Measurements from ENCODE around the gene GNAL. TPM values are rescaled to one million over a fixed set of nuclear protein-coding genes. Genes with fewer than 3 reads are reported as not detected.

Gene GNAL
- total and polyA plus RNA-seq, 4 donors: 0.15 to 0.92 (median 0.72) TPM

DNA sequence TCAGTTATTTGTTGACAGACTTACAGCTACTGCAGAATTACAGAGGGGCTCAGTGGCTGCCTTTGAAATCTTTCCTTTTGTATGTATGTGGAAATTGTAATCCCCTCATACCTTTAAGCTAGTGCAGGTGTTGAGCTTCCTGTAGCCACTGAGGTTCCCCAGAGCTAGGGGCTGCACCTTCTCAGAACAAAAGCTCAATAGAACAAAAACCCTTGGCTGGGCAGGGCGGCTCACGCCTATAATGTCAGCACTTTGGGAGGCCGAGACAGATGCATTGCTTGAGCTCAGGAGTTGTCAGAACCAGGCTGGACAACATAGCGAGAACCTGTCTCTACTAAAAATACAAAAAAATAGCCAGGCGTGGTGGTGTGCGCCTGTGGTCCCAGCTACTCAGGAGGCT lies 120.8 kb downstream of the GNAL start:
- Histone ChIP-seq H3K27ac (ENCODE audit: low read depth in 1 of 2, low read length in 2 of 2) (no peak overlapping the region), H3K9ac (ENCODE audit: low read depth in 1 of 2, low read length in 2 of 2) (no peak overlapping the region), H3K4me1 (ENCODE audit: control insufficient read depth in 4 of 4, insufficient read depth in 4 of 4, low read length in 3 of 4) (no peaks in the 10 kb centered on the region), H3K4me3 (ENCODE audit: low read depth in 1 of 3, low read length in 3 of 3) (no peak overlapping the region), H3K36me3 (ENCODE audit: control insufficient read depth in 4 of 4, insufficient read depth in 3 of 4, low read depth in 1 of 4, low read length in 3 of 4) (no peaks in the 10 kb centered on the region), H3K27me3 (ENCODE audit: control insufficient read depth in 4 of 4, insufficient read depth in 4 of 4, low read length in 3 of 4) (no peaks in the 10 kb centered on the region), H3K9me3 (ENCODE audit: control insufficient read depth in 4 of 4, low read length in 3 of 4) (no peaks in the 10 kb centered on the region)
- DNase-seq (ENCODE audit: low spot score): no peak
- TF ChIP-seq RXRA (IDR thresholded peaks at IDR 0.05) (no peak), JUND (IDR thresholded peaks at IDR 0.05) (no peak), ZBTB33 (IDR thresholded peaks at IDR 0.05) (no peak), SP1 (IDR thresholded peaks at IDR 0.05) (no peak), RAD21 (IDR thresholded peaks at IDR 0.05) (no peak), HNF4A (conservative IDR thresholded peaks at IDR 0.05) (no peak), HNF4G (IDR thresholded peaks at IDR 0.05) (no peak), EGR1 (IDR thresholded peaks at IDR 0.05; ENCODE audit: low read depth in 2 of 2) (no peak), FOXA1 (IDR thresholded peaks at IDR 0.05) (no peak), NR2F2 (IDR thresholded peaks at IDR 0.05) (no peak), GABPA (IDR thresholded peaks at IDR 0.05 in 1 of 2, conservative IDR thresholded peaks at IDR 0.05 in 1 of 2) (no peak), YY1 (IDR thresholded peaks at IDR 0.05) (no peak), FOXA2 (IDR thresholded peaks at IDR 0.05) (no peak), TAF1 (conservative IDR thresholded peaks at IDR 0.05) (no peak)
- TF ChIP-seq, protein P1, sequence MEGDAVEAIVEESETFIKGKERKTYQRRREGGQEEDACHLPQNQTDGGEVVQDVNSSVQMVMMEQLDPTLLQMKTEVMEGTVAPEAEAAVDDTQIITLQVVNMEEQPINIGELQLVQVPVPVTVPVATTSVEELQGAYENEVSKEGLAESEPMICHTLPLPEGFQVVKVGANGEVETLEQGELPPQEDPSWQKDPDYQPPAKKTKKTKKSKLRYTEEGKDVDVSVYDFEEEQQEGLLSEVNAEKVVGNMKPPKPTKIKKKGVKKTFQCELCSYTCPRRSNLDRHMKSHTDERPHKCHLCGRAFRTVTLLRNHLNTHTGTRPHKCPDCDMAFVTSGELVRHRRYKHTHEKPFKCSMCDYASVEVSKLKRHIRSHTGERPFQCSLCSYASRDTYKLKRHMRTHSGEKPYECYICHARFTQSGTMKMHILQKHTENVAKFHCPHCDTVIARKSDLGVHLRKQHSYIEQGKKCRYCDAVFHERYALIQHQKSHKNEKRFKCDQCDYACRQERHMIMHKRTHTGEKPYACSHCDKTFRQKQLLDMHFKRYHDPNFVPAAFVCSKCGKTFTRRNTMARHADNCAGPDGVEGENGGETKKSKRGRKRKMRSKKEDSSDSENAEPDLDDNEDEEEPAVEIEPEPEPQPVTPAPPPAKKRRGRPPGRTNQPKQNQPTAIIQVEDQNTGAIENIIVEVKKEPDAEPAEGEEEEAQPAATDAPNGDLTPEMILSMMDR (IDR thresholded peaks at IDR 0.05; ENCODE audit: low read depth, low read length, missing input control): no peak
- TF ChIP-seq, protein P2, sequence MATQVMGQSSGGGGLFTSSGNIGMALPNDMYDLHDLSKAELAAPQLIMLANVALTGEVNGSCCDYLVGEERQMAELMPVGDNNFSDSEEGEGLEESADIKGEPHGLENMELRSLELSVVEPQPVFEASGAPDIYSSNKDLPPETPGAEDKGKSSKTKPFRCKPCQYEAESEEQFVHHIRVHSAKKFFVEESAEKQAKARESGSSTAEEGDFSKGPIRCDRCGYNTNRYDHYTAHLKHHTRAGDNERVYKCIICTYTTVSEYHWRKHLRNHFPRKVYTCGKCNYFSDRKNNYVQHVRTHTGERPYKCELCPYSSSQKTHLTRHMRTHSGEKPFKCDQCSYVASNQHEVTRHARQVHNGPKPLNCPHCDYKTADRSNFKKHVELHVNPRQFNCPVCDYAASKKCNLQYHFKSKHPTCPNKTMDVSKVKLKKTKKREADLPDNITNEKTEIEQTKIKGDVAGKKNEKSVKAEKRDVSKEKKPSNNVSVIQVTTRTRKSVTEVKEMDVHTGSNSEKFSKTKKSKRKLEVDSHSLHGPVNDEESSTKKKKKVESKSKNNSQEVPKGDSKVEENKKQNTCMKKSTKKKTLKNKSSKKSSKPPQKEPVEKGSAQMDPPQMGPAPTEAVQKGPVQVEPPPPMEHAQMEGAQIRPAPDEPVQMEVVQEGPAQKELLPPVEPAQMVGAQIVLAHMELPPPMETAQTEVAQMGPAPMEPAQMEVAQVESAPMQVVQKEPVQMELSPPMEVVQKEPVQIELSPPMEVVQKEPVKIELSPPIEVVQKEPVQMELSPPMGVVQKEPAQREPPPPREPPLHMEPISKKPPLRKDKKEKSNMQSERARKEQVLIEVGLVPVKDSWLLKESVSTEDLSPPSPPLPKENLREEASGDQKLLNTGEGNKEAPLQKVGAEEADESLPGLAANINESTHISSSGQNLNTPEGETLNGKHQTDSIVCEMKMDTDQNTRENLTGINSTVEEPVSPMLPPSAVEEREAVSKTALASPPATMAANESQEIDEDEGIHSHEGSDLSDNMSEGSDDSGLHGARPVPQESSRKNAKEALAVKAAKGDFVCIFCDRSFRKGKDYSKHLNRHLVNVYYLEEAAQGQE (IDR thresholded peaks at IDR 0.05): no peak
- TF ChIP-seq, protein P3, sequence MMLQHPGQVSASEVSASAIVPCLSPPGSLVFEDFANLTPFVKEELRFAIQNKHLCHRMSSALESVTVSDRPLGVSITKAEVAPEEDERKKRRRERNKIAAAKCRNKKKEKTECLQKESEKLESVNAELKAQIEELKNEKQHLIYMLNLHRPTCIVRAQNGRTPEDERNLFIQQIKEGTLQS (IDR thresholded peaks at IDR 0.05): no peak
- TF ChIP-seq, protein P4, sequence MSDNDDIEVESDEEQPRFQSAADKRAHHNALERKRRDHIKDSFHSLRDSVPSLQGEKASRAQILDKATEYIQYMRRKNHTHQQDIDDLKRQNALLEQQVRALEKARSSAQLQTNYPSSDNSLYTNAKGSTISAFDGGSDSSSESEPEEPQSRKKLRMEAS (IDR thresholded peaks at IDR 0.05): no peak
- 90% methylated on average over 6 of the region's 6 CpGs for WGBS

Data from liver (tissue), 9 donors.